GM18870 (cell line): Measurements from ENCODE around the gene TCP11L2.
"Not testable (repeated sequence)": the region's sequence is repeated elsewhere in the genome, so short reads cannot be mapped to it uniquely, and the experiment has no call there.

ENCODE experiments used
- ATAC-seq: cut with Tn5 transposase; IDR thresholded peaks from one replicate; pipeline ENCODE4 v1.9.1; 2021; ENCODE audit warnings: moderate library complexity; ENCODE audit not compliant: unreplicated experiment

Gene TCP11L2

GRCh38 chr12:106304001-106304421 is 1.5 kb downstream of the TCP11L2 start:
- ATAC-seq = no peak

GRCh38 chr12:106304797-106305196 is 2.3 kb downstream of the TCP11L2 start:
- no peak for ATAC-seq

- no peak for ATAC-seq
Observed at GRCh38 chr12:106305376-106305775, 2.8 kb downstream of the TCP11L2 start.

- ATAC-seq = no peak
Observed at GRCh38 chr12:106307181-106307580, 4.6 kb downstream of the TCP11L2 start.

GRCh38 chr12:106308121-106308520 is 5.6 kb downstream of the TCP11L2 start:
- no peak for ATAC-seq

- ATAC-seq = no peak
Observed at GRCh38 chr12:106308611-106309010, 6.1 kb downstream of the TCP11L2 start.

- no peak for ATAC-seq
Observed at GRCh38 chr12:106309671-106310505, 7.4 kb downstream of the TCP11L2 start.

- no peak for ATAC-seq
Observed at GRCh38 chr12:106310687-106311086, 8.2 kb downstream of the TCP11L2 start.

- no peak for ATAC-seq
Observed at GRCh38 chr12:106311139-106311538, 8.6 kb downstream of the TCP11L2 start.

- not testable (repeated sequence) for ATAC-seq
Observed at GRCh38 chr12:106313413-106313812, 10.9 kb downstream of the TCP11L2 start.

GRCh38 chr12:106315523-106315922 is 13.0 kb downstream of the TCP11L2 start:
- no peak for ATAC-seq

- ATAC-seq = no peak
Observed at GRCh38 chr12:106317406-106318082, 15.0 kb downstream of the TCP11L2 start.

- no peak for ATAC-seq
Observed at GRCh38 chr12:106321139-106321850, 18.8 kb downstream of the TCP11L2 start.

- no peak for ATAC-seq
Observed at GRCh38 chr12:106323537-106323936, 21.0 kb downstream of the TCP11L2 start.

GRCh38 chr12:106327309-106327869 is 24.9 kb downstream of the TCP11L2 start:
- no peak for ATAC-seq

GRCh38 chr12:106328735-106329134 is 26.2 kb downstream of the TCP11L2 start:
- no peak for ATAC-seq

GRCh38 chr12:106329231-106329982 is 26.9 kb downstream of the TCP11L2 start:
- no peak for ATAC-seq

- no peak for ATAC-seq
Observed at GRCh38 chr12:106331599-106331998, 29.1 kb downstream of the TCP11L2 start.

- no peak for ATAC-seq
Observed at GRCh38 chr12:106332536-106332935, 30.0 kb downstream of the TCP11L2 start.

GRCh38 chr12:106333010-106333409 is 30.5 kb downstream of the TCP11L2 start:
- ATAC-seq = no peak

- ATAC-seq = no peak
Observed at GRCh38 chr12:106333756-106334155, 31.2 kb downstream of the TCP11L2 start.
